Measurements from ENCODE around the gene BICC1.

GRCh38 chr10:58547963-58548362 lies 35.3 kb downstream of the BICC1 start:
- TF ChIP-seq CTCF (IDR thresholded peaks at IDR 0.05; ENCODE audit: low read depth, low read length, missing input control) (no peak), RAD21 (IDR thresholded peaks at IDR 0.05) (no peak)

Measured in liver (tissue), 3 donors.